Adipocyte (in vitro differentiated cells): ENCODE measurements around the gene ITGB2.

Experiments
- DNase-seq: peaks from one replicate; pipeline ENCODE4 v3.0.0-alpha.2; 2015; ENCODE audit warnings: low read depth
- H3K27me3 ChIP-seq: replicated peaks from 2 replicates; pipeline ENCODE4 v1.7.0; 2013; ENCODE audit warnings: mild to moderate bottlenecking, low read length, moderate library complexity; ENCODE audit not compliant: control insufficient read depth, insufficient read depth
- H3K36me3 ChIP-seq: 2 replicates; pipeline ENCODE4 v1.7.0; 2013; ENCODE audit warnings: low read length, mild to moderate bottlenecking, moderate library complexity; ENCODE audit not compliant: control insufficient read depth, insufficient read depth, severe bottlenecking
- H3K4me1 ChIP-seq: 2 replicates; pipeline ENCODE4 v1.7.0; 2013; ENCODE audit warnings: mild to moderate bottlenecking, low read length, moderate library complexity; ENCODE audit not compliant: control insufficient read depth, insufficient read depth
- H3K4me3 ChIP-seq: 2 replicates; pipeline ENCODE4 v1.7.0; 2013; ENCODE audit warnings: mild to moderate bottlenecking, low read length, moderate library complexity
- H3K9ac ChIP-seq: 2 replicates; pipeline ENCODE4 v1.7.0; 2013; ENCODE audit warnings: mild to moderate bottlenecking, low read length, moderate library complexity
- H3K9me3 ChIP-seq: 2 replicates; pipeline ENCODE4 v1.7.0; 2013; ENCODE audit warnings: mild to moderate bottlenecking, low read length, moderate library complexity; ENCODE audit not compliant: control insufficient read depth

The ITGB2 gene

GRCh38 chr21:44934797-44935532, 14.3 kb upstream of the ITGB2 start:
- H3K9ac ChIP-seq: no peak overlapping the region
- H3K4me1 ChIP-seq: peaks cover 18% of the 10 kb centered on the region
- no peaks in the 10 kb centered on the region for H3K9me3 ChIP-seq
- no peak for DNase-seq
- H3K4me3 ChIP-seq: no peak overlapping the region
- H3K27me3 ChIP-seq: peaks cover 4% of the 10 kb centered on the region
- H3K36me3 ChIP-seq: no peaks in the 10 kb centered on the region

- Histone ChIP-seq H3K27me3 (peaks cover 4% of the 10 kb centered on the region), H3K36me3 (no peaks in the 10 kb centered on the region), H3K9ac (no peak overlapping the region), H3K4me1 (peaks cover 17% of the 10 kb centered on the region), H3K4me3 (no peak overlapping the region), H3K9me3 (no peaks in the 10 kb centered on the region)
- DNase-seq: no peak
These were observed 13.6 kb upstream of the ITGB2 start for GRCh38 chr21:44934276-44934675.

DNA sequence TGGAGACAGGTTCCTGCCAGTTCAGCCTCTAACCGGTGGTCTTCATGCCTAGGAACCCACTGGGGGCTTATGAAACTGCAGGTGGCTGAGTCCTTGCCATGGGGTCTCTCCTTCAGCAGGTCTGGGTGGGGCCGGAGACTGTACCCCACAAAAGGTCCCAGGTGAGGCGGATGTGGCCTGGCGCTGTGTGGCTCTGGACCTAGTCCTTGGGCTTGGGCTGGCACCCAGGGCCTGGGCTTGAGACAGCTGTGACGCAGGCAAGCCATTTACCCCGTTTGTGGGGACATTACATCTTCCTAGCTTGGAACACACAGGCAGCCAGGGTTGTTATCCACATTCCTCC, 13.2 kb upstream of the ITGB2 start:
- Histone ChIP-seq H3K4me1 (peaks cover 17% of the 10 kb centered on the region), H3K27me3 (peaks cover 4% of the 10 kb centered on the region), H3K9ac (no peak overlapping the region), H3K9me3 (no peaks in the 10 kb centered on the region), H3K4me3 (no peak overlapping the region), H3K36me3 (no peaks in the 10 kb centered on the region)
- DNase-seq: no peak

GRCh38 chr21:44933199-44933917, 12.7 kb upstream of the ITGB2 start:
- Histone ChIP-seq H3K9me3 (no peaks in the 10 kb centered on the region), H3K4me1 (peaks cover 19% of the 10 kb centered on the region), H3K9ac (peak overlapping the region; percentile 64), H3K36me3 (no peaks in the 10 kb centered on the region), H3K27me3 (peaks cover 4% of the 10 kb centered on the region), H3K4me3 (no peak overlapping the region)
- no peak for DNase-seq

DNA sequence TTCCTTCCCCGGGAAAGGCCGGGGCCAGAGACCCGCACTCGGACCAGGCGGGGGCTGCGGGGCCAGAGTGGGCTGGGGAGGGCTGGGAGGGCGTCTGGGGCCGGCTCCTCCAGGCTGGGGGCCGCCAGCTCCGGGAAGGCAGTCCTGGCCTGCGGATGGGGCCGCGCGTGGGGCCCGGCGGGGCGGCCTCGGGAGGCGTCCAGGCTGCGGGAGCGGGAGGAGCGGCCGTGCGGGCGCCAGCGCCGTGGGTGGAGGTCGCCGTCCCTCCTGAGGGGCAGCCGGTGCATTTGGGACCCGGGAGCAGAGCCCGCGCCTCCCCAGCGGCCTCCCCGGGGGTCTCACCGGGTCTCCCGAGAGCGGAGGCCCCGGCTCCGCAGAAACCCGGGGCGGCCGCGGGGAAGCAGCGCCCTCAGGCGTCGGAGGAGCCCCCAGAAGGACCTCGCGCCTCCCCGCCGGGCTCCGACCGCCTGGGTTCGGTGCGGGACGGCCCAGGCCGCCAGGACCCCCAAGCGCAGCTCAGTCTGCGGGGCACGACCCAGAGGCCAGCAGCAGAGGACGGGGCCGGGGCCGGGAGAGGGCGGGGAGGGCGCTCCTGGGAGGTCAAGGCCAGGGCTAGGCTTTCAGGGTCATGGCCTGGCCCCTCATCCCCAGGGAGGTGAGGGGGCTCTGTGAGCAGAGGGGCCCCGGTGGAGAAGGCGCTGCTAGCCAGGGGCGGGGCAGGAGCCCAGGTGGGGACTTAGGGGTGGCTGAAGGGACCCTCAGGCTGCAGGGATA, 11.9 kb upstream of the ITGB2 start:
- Histone ChIP-seq H3K4me3 (peak overlapping the region; percentile 59), H3K27me3 (peaks cover 4% of the 10 kb centered on the region)
- peak; percentile 56 for DNase-seq

DNA sequence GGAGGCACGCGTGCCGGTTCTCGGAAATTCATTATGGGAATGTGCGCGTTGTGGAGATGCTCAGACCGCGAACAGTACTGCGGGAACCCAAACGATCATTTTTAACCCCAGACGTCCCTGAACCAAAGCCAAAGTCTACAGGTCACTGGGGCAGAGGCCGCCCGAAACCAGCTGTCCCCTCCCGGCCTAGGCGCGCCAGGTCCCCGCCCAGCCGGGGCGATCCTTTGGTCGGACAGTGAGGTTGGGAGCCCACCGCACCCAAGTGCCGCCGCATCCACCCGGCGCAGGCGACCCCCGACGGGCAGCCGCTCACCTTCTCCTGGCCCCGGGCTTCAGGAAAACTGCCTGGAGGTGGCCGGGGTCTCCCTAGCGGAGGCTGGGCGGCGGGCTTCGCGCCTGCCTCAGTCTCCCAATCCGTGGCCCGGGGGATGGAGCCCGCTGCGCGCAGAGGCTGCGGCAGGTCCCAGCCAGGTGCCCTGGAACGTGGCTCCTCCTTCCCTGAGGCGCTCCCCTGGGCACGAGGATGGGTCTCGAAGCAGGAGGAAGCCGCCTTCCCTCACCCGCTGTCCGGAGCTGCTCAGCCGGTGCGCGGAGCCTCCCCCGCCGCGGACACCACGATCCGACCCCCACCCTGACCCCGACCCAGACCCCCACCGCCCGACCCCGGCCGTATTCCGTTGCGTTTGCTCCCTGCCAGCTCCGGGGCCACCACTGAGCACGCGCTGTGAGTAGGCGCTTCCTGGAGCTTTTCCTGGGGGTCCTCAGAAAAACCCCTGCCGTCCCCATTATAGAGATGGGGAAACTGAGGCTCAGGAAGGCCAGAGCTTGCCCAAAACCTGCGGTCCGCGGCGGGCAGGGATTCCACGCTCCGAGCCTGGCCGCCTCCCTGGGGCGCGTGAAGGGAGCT, 11.1 kb upstream of the ITGB2 start:
- DNase-seq: no peak
- H3K9me3 ChIP-seq: no peaks in the 10 kb centered on the region
- peaks cover 4% of the 10 kb centered on the region for H3K27me3 ChIP-seq
- H3K4me1 ChIP-seq: peaks cover 35% of the 10 kb centered on the region
- no peaks in the 10 kb centered on the region for H3K36me3 ChIP-seq
- H3K9ac ChIP-seq: peak overlapping the region; percentile 64
- H3K4me3 ChIP-seq: peak overlapping the region; percentile 70

More for the DNA sequence above, 11.9 kb upstream of the ITGB2 start:
- H3K36me3 ChIP-seq: no peaks in the 10 kb centered on the region
- peak overlapping the region; percentile 64 for H3K9ac ChIP-seq
- H3K9me3 ChIP-seq: no peaks in the 10 kb centered on the region
- peaks cover 27% of the 10 kb centered on the region for H3K4me1 ChIP-seq

- peaks cover 4% of the 10 kb centered on the region for H3K27me3 ChIP-seq
- H3K4me1 ChIP-seq: peaks cover 41% of the 10 kb centered on the region
- no peaks in the 10 kb centered on the region for H3K36me3 ChIP-seq
- peak overlapping the region; percentile 64 for H3K9ac ChIP-seq
- DNase-seq: peak; percentile 47
- no peaks in the 10 kb centered on the region for H3K9me3 ChIP-seq
- H3K4me3 ChIP-seq: peak overlapping the region; percentile 70
These were observed 10.4 kb upstream of the ITGB2 start for GRCh38 chr21:44931137-44931500.

GRCh38 chr21:44930543-44930981, 9.9 kb upstream of the ITGB2 start:
- H3K27me3 ChIP-seq: peaks cover 4% of the 10 kb centered on the region
- no peak overlapping the region for H3K4me3 ChIP-seq
- H3K9ac ChIP-seq: no peak overlapping the region
- H3K4me1 ChIP-seq: peaks cover 42% of the 10 kb centered on the region
- H3K36me3 ChIP-seq: no peaks in the 10 kb centered on the region
- peak; percentile 30 for DNase-seq
- H3K9me3 ChIP-seq: no peaks in the 10 kb centered on the region

GRCh38 chr21:44929799-44930542, 9.3 kb upstream of the ITGB2 start:
- Histone ChIP-seq H3K36me3 (no peaks in the 10 kb centered on the region), H3K4me3 (no peak overlapping the region), H3K9ac (no peak overlapping the region), H3K4me1 (peaks cover 47% of the 10 kb centered on the region), H3K9me3 (no peaks in the 10 kb centered on the region), H3K27me3 (peaks cover 4% of the 10 kb centered on the region)
- no peak for DNase-seq

DNA sequence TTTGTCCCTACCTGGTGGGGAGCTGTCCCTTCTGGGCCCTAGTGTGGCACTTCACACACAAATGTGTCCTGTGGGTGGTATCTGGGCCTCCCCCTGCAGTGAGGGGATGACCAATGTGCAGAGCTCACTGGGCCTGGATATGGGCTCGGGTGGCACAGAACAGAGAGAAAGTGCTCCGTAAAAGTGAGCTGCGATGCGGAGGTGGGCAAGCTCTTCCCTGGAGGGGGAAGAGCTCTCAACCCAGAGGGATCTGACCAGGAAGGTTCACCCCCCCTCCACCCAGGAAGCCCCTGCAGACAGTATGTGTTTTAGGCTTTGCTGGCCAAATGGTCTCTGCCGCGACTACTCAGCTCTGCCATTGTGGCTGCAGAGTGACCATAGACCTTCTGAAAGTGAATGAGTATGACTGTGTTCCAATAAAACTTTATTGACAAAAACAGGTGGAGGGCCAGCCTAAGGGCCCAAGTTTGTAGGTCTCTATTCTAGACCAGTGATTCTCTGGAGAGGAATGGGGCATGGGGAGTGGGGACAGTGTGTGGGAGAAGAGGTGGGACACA, 8.6 kb upstream of the ITGB2 start:
- no peaks in the 10 kb centered on the region for H3K9me3 ChIP-seq
- no peak for DNase-seq
- H3K4me1 ChIP-seq: peaks cover 53% of the 10 kb centered on the region
- H3K9ac ChIP-seq: no peak overlapping the region
- H3K36me3 ChIP-seq: no peaks in the 10 kb centered on the region
- no peak overlapping the region for H3K4me3 ChIP-seq
- peaks cover 2% of the 10 kb centered on the region for H3K27me3 ChIP-seq
